Brain pericyte (primary cell): ENCODE measurements around the gene PDE4D.

ENCODE experiments used
- DNase-seq: peaks from one replicate; pipeline ENCODE4 v3.0.0-alpha.2; 2012; ENCODE audit warnings: low read depth, low spot score

The PDE4D gene

GRCh38 chr5:59367791-59368394 is 525.6 kb downstream of the PDE4D start:
- no peak for DNase-seq

DNA sequence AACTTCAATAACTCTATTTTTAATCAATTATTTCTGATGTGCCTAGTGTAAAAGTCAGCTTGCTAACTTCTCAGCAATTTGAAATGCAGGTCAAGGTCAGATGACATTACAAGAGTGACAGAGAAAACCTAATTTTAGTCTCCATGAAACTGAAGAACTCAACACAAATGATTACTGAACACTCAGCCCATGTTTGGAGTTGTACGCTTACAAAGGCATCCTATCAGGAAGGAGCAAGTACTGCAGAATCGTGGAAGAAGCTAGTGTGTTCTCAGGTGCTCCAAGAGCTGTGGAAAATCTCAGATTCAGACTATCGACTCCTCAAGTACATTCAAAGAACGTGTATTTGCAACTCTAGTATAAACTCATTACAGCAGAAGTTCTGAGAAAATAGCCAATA is 526.7 kb downstream of the PDE4D start:
- DNase-seq: no peak

DNA sequence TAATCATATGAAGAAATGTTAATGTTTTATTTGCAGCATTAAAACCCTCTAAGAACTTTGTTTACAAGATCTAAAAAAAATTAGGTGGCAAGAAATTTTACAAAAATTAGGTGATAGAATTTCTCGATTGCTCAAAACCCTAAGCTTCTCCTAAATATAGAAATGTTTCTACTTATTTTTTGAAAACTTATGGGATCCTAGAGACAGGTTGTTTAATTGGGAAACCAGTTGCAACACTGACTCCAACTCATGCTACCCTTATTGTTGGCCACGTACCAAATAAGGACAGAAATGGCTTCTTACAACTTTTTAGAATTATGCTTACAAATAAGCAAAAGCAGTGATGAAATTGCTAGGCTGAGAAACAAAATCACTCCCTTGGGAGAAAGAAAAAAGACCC is 531.1 kb downstream of the PDE4D start:
- no peak for DNase-seq

GRCh38 chr5:59361454-59361853 is 532.1 kb downstream of the PDE4D start:
- DNase-seq: no peak

- DNase-seq: no peak
Measured at GRCh38 chr5:59360130-59360555, 533.4 kb downstream of the PDE4D start.

- no peak for DNase-seq
Measured at GRCh38 chr5:59358005-59358861, 535.3 kb downstream of the PDE4D start.

DNA sequence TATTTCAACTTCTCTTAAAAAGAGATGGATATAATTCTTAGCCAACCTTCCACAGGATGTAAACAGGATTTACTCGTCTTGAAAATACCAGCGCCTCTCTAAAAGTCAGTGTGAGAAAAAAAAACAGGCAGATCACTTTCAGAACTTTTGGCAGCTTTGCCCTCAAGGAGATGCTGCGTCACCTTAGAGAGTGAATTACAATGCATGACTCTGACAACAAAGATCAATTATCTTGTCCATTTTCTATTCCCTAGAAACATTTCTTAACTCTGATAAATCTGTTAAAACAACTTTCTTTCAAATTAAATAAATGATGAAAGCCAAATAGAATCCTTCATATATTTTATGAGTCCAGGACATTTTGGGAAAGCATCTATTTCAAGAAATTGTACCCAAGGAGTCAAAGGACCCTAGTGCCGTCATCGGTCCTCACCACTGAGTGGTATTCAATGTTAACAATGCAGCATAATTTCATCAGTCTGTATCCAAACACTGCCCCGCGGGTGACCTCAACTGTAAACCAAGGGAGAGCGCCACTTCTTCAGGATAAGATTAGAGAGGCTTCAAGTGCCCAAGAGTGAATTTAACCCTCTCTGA is 536.0 kb downstream of the PDE4D start:
- DNase-seq: no peak

DNA sequence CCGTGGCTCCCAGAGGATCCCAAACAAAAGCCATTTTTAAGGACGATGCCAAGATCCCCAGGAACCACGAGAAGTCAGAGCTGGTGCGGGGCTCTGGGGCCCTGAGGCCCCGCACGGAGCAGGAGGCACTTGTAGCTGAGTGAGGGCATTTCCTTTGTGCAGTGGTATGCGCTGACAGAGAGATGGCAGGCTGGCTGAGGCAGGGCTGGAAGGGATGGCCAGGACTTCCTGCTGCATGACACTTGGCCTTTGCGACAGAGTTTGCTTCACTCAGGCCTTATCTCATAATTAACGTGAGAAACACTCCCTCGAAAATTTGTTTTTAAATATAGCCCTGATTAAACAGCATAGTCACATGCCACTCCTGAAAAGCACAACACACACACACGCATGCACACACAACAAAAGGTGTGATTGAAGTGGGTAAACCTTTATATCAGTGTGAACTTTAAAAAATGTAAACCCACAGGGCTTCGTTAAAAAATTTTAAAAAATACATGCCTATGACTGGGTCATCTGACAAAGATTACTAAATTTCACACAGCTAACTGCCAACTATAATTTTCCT is 536.6 kb downstream of the PDE4D start:
- DNase-seq: no peak

GRCh38 chr5:59354811-59355210 is 538.7 kb downstream of the PDE4D start:
- no peak for DNase-seq

GRCh38 chr5:59354274-59354673 is 539.3 kb downstream of the PDE4D start:
- DNase-seq: no peak

DNA sequence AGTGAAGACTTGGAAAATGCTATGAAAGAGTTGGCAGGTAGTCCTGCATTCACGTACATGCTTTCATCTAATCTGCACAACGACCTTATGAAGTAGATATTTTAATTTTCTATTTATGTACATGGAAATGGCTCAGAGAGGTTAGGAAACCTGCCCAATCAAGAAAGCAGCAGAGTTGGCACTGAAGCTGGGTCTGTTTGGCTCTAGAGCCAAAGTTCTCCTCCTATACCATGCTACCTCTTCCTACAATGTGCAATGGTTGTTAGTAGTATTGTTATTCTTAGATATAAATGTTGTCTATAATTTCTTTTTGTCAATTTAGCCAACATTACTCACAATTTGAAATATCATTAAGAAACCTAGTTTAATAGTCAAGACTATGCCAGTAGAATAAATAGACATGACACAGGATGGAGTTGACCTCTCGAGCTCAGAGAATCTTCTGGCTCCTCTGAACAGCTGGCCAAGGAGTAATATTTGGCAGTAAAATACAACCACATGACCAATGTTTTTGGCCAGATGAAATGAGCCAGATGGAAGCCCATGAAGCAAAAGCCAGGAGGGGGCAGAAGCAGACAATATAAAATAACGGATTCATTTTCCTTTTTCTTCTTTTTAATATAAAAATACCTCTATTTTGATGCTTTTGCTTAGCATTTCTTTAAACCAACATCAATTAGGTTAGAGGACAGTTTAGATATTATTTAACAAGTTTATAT is 542.3 kb downstream of the PDE4D start:
- peak; percentile 18 for DNase-seq

- no peak for DNase-seq
Measured at GRCh38 chr5:59348189-59348588, 545.3 kb downstream of the PDE4D start.

- no peak for DNase-seq
Measured at GRCh38 chr5:59346982-59347381, 546.5 kb downstream of the PDE4D start.

DNA sequence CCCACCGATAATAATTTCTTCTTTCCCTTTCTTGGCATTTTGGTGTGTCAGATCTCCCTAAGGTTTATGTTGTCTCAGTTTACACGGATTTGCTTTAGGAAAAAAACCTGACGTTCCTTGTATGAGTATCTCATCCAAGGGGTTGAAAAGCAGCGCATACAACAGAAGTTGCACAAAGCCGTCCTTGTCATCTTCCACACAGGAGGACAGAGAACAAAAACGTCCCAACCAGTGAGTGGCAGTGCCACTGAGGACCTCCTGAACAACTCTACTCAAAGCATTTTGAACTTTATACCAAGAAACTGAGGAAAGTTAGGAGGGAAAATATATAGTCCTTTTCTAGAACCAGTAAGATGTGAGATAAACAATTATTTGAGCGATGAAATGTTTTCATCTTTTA is 547.0 kb downstream of the PDE4D start:
- DNase-seq: no peak

GRCh38 chr5:59342181-59342580 is 551.3 kb downstream of the PDE4D start:
- no peak for DNase-seq

- no peak for DNase-seq
Measured at GRCh38 chr5:59341760-59342159, 551.8 kb downstream of the PDE4D start.

DNA sequence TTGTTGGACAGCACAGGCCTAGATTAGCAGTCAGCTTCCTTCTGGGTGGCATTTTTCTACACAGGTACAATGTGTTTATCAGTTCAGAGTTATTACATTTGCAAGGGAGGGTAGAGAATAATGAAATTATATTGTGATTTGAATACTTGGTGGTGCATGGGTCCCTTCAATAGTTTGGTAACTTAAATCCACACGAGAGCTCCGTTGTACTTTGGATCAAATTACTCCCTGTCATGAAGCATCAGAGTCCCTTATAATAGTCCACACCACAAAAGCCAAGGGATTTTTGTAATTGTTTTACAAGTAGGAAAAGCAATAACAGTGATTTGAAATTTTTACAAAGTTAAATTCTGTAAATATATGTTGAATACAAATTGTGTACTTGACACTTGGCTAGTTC is 552.4 kb downstream of the PDE4D start:
- DNase-seq: no peak

GRCh38 chr5:59340637-59341036 is 552.9 kb downstream of the PDE4D start:
- no peak for DNase-seq

- DNase-seq: no peak
Measured at GRCh38 chr5:59337240-59337639, 556.3 kb downstream of the PDE4D start.

- no peak for DNase-seq
Measured at GRCh38 chr5:59335544-59335943, 558.0 kb downstream of the PDE4D start.

DNA sequence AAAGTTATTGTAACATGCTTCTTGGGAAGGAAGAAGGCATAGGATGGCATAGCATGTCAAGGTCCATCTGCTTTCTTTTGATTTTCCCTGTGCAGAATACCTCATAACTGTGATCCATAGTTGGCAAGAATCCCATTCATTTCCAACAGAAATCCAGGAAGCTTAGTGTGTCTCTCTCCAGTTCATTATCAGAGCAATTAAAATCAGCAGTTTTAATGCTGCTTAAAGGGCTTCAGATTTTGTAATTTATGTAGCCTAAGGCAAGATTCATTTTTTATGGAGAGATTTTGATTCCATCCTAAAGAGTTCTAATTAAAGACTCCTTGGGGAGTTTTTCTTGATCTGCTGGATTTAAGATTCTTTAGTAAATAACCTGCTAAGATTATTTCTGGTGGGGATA is 560.1 kb downstream of the PDE4D start:
- no peak for DNase-seq
